Neural progenitor cell (in vitro differentiated cells): Measurements from ENCODE around the gene CCDC136.

Experiments used
- EZH2phosphoT487 ChIP-seq: fragments of 200-600 bp; sonication (generic); IDR thresholded peaks from 2 replicates; pipeline ENCODE4 v1.6.1; 2017; ENCODE audit warnings: antibody characterized with exemption
- TF ChIP-seq, protein P1 (sequence below): fragments of 200-600 bp; sonication (generic); IDR thresholded peaks from 2 replicates; pipeline ENCODE4 v1.5.1; 2017; ENCODE audit warnings: antibody characterized with exemption, mild to moderate bottlenecking

DNA sequence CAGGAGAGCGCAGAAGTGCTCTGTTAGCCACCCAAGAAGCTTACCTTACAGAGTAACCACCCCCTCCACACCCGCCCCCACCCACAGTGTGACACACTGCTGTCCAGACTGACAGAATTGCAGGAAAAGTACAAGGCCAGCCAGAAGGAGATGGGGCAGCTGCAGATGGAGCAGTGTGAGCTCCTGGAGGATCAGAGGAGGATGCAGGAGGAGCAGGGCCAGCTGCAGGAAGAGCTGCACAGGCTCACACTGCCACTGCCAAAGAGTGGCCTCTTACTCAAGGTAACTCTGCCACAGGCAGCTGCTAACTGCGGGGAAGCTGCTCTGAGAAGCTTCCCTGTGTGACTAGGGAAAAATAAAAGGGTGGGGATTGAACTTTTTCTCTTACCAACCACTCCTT lies 17.6 kb downstream of the CCDC136 start:
- TF ChIP-seq, protein P1, sequence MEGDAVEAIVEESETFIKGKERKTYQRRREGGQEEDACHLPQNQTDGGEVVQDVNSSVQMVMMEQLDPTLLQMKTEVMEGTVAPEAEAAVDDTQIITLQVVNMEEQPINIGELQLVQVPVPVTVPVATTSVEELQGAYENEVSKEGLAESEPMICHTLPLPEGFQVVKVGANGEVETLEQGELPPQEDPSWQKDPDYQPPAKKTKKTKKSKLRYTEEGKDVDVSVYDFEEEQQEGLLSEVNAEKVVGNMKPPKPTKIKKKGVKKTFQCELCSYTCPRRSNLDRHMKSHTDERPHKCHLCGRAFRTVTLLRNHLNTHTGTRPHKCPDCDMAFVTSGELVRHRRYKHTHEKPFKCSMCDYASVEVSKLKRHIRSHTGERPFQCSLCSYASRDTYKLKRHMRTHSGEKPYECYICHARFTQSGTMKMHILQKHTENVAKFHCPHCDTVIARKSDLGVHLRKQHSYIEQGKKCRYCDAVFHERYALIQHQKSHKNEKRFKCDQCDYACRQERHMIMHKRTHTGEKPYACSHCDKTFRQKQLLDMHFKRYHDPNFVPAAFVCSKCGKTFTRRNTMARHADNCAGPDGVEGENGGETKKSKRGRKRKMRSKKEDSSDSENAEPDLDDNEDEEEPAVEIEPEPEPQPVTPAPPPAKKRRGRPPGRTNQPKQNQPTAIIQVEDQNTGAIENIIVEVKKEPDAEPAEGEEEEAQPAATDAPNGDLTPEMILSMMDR, result no peak
- TF ChIP-seq EZH2phosphoT487, result no peak
